Measurements from ENCODE around the gene PDCL3. TPM values are rescaled to one million over a fixed set of nuclear protein-coding genes. Genes with fewer than 3 reads are reported as not detected.

PDCL3 gene
- polyA plus RNA-seq (2012; rRNA removed), result 32.8 and 34.7 TPM in 2 replicates
- 47.0 and 63.9 TPM in 2 replicates for polyA plus RNA-seq (2012; cell fraction: cytosol; rRNA removed)
- 6.5 and 11.0 TPM in 2 replicates for polyA plus RNA-seq (2012; cell fraction: nucleus; rRNA removed)

GRCh38 chr2:100562613-100563406 lies at the start of gene PDCL3:
Gene PDCL3, plus strand, starts transcription at chr2:100562993. Its CDS starts 75 bp downstream, at chr2:100563068.
- H3K9me2 ChIP-seq, result no peaks in the 10 kb centered on the region
- peak within 1 kb of the TSS; percentile 99 for H3K9ac ChIP-seq
- CTCF ChIA-PET, result interaction anchor here (0.9 to 1.0 kb wide), 2 partner anchors 44 kb away, joined by 3 read pairs; no protein-coding TSS in a partner anchor
- H3K79me2 ChIP-seq (ENCODE audit: insufficient read depth), result peaks cover 16% of the 10 kb centered on the region
- H3K4me1 ChIP-seq (ENCODE audit: control insufficient read depth in 1 of 2, insufficient read depth in 2 of 2, low read depth in 1 of 2, low read length in 1 of 2), result peaks cover 0 to 9% of the 10 kb centered on the region in 2 experiments; a peak in 1 of 4 replicates
- peak within 1 kb of the TSS; percentile 77 to 95 for H3K27ac ChIP-seq (ENCODE audit: low read depth in 2 of 2, low read length in 1 of 2)
- H3K4me2 ChIP-seq, result peak within 1 kb of the TSS; percentile 91
- H3K9me3 ChIP-seq, result no peaks in the 10 kb centered on the region
- peak within 1 kb of the TSS; percentile 83 to 98 for H3K4me3 ChIP-seq (ENCODE audit: low read depth in 2 of 2, low read length in 1 of 2)
- H4K20me1 ChIP-seq (ENCODE audit: insufficient read depth), result no peaks in the 10 kb centered on the region
- peak within 1 kb of the TSS; percentile 99 for H2AFZ ChIP-seq (ENCODE audit: low read depth)
- peaks cover 0 to 11% of the 10 kb centered on the region in 2 experiments for H3K36me3 ChIP-seq (replicated peaks in 1 of 2; ENCODE audit: control insufficient read depth in 1 of 2, insufficient read depth in 2 of 2, low read length in 1 of 2)
- TF ChIP-seq TAF1 (IDR thresholded peaks at IDR 0.05; ENCODE audit: borderline replicate concordance, low read depth, low read length) (peak; percentile 69; the same call in 1 of the 2 replicates), CHD2 (IDR thresholded peaks at IDR 0.05; ENCODE audit: low read length, partially characterized antibody) (peak; percentile 97), GABPA (IDR thresholded peaks at IDR 0.05; ENCODE audit: low read depth) (peak; percentile 77), TEAD4 (IDR thresholded peaks at IDR 0.05; ENCODE audit: borderline replicate concordance, insufficient read depth) (no peak), CTCF (IDR thresholded peaks at IDR 0.05) (no peak; the same call in 1 of the 2 replicates), SMC3 (IDR thresholded peaks at IDR 0.05; ENCODE audit: low read depth, low read length) (no peak), NRF1 (IDR thresholded peaks at IDR 0.05; ENCODE audit: low read depth, low read length) (peak; percentile 93), ELF1 (IDR thresholded peaks at IDR 0.05) (peak; percentile 97), MXI1 (IDR thresholded peaks at IDR 0.05; ENCODE audit: low read depth, low read length) (peak; percentile 84), EP300 (IDR thresholded peaks at IDR 0.05; ENCODE audit: borderline replicate concordance in 1 of 2, low read depth in 1 of 2, low read length in 1 of 2) (peak in 1 of 2 experiments; percentile 26; a peak in 2 of 4 replicates), ZBTB33 (IDR thresholded peaks at IDR 0.05; ENCODE audit: borderline replicate concordance, low read depth) (peak; percentile 92), RCOR1 (IDR thresholded peaks at IDR 0.05; ENCODE audit: low read length) (peak; percentile 80), GATA2 (CRISPR knock-in tag; IDR thresholded peaks at IDR 0.05) (peak; percentile 93), TCF12 (IDR thresholded peaks at IDR 0.05) (peak; percentile 40; the same call in 1 of the 2 replicates), SIN3A (IDR thresholded peaks at IDR 0.05; ENCODE audit: borderline replicate concordance, low read depth, low read length) (0 out of 2 replicates have a peak, but pooled peaks have one; percentile 32), POLR2AphosphoS5 (IDR thresholded peaks at IDR 0.05; ENCODE audit: low read depth, low read length) (peak; percentile 89)
- TF ChIP-seq, protein P1, sequence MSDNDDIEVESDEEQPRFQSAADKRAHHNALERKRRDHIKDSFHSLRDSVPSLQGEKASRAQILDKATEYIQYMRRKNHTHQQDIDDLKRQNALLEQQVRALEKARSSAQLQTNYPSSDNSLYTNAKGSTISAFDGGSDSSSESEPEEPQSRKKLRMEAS (IDR thresholded peaks at IDR 0.05; ENCODE audit: low read depth), result peak; percentile 79
- TF ChIP-seq, protein P2, sequence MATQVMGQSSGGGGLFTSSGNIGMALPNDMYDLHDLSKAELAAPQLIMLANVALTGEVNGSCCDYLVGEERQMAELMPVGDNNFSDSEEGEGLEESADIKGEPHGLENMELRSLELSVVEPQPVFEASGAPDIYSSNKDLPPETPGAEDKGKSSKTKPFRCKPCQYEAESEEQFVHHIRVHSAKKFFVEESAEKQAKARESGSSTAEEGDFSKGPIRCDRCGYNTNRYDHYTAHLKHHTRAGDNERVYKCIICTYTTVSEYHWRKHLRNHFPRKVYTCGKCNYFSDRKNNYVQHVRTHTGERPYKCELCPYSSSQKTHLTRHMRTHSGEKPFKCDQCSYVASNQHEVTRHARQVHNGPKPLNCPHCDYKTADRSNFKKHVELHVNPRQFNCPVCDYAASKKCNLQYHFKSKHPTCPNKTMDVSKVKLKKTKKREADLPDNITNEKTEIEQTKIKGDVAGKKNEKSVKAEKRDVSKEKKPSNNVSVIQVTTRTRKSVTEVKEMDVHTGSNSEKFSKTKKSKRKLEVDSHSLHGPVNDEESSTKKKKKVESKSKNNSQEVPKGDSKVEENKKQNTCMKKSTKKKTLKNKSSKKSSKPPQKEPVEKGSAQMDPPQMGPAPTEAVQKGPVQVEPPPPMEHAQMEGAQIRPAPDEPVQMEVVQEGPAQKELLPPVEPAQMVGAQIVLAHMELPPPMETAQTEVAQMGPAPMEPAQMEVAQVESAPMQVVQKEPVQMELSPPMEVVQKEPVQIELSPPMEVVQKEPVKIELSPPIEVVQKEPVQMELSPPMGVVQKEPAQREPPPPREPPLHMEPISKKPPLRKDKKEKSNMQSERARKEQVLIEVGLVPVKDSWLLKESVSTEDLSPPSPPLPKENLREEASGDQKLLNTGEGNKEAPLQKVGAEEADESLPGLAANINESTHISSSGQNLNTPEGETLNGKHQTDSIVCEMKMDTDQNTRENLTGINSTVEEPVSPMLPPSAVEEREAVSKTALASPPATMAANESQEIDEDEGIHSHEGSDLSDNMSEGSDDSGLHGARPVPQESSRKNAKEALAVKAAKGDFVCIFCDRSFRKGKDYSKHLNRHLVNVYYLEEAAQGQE (IDR thresholded peaks at IDR 0.05; ENCODE audit: low read depth, low read length), result no peak
- TF ChIP-seq, protein P3, sequence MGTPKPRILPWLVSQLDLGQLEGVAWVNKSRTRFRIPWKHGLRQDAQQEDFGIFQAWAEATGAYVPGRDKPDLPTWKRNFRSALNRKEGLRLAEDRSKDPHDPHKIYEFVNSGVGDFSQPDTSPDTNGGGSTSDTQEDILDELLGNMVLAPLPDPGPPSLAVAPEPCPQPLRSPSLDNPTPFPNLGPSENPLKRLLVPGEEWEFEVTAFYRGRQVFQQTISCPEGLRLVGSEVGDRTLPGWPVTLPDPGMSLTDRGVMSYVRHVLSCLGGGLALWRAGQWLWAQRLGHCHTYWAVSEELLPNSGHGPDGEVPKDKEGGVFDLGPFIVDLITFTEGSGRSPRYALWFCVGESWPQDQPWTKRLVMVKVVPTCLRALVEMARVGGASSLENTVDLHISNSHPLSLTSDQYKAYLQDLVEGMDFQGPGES (IDR thresholded peaks at IDR 0.05; ENCODE audit: low read depth, low read length), result no peak
- under 1% methylated on average over 18 of the region's 62 CpGs for WGBS (ENCODE audit: low lambda C conversion rate)
- POLR2A ChIA-PET, result interaction anchor here (0.6 to 1.6 kb wide), 8 partner anchors 10 to 588 kb away, joined by 3 to 16 read pairs (median 4); partner anchors contain the start of genes CHST10 and RPL31
- peak; percentile 96 for DNase-seq
- H3F3A ChIP-seq (replicated peaks; ENCODE audit: insufficient read depth), result peaks cover 14% of the 10 kb centered on the region
- H3K27me3 ChIP-seq (ENCODE audit: insufficient read depth), result no peaks in the 10 kb centered on the region

All from SK-N-SH (cell line).